Astrocyte (in vitro differentiated cells and primary cell): ENCODE measurements around the gene BMS1. TPM values are rescaled to one million over a fixed set of nuclear protein-coding genes. Genes with fewer than 3 reads are reported as not detected.
A peak's percentile ranks its signal among the peaks of the same experiment; 100 is the strongest.

Experiments
- DNase-seq: peaks from one replicate; pipeline ENCODE4 v3.0.0-alpha.2; 2010; ENCODE audit warnings: low read depth
- FAIRE-seq: peaks from 2 replicates; lab custom pipeline; 2011; peaks lifted over from hg19 to GRCh38; lab: Jason Lieb, UNC
- H2AFZ ChIP-seq: 2 replicates; pipeline ENCODE4 v1.6.0; 2012; ENCODE audit warnings: low read depth, low read length, inconsistent platforms
- H3K27ac ChIP-seq: 2 replicates; pipeline ENCODE4 v1.5.1; 2011; ENCODE audit warnings: low read depth, low read length, inconsistent platforms
- H3K27me3 ChIP-seq: 2 replicates; pipeline ENCODE4 v1.6.0; 2011; ENCODE audit warnings: low read length, inconsistent platforms; ENCODE audit not compliant: insufficient read depth
- H3K36me3 ChIP-seq: 2 replicates; pipeline ENCODE4 v1.5.1; 2011; ENCODE audit warnings: low read length, inconsistent platforms; ENCODE audit not compliant: insufficient read depth
- H3K4me1 ChIP-seq: 2 replicates; pipeline ENCODE4 v1.5.1; 2011; ENCODE audit warnings: low read length, inconsistent platforms; ENCODE audit not compliant: insufficient read depth
- H3K4me2 ChIP-seq: 2 replicates; pipeline ENCODE4 v1.6.0; 2012; ENCODE audit warnings: low read length, inconsistent platforms
- H3K4me3 ChIP-seq: 2 replicates; pipeline ENCODE4 v1.5.1; 2011; ENCODE audit warnings: low read depth, mild to moderate bottlenecking, low read length, inconsistent platforms; ENCODE audit not compliant: insufficient read depth
- H3K79me2 ChIP-seq: 2 replicates; pipeline ENCODE4 v1.6.0; 2012; ENCODE audit warnings: mild to moderate bottlenecking, low read length, inconsistent platforms; ENCODE audit not compliant: insufficient read depth
- H3K9ac ChIP-seq: 2 replicates; pipeline ENCODE4 v1.6.0; 2012; ENCODE audit warnings: mild to moderate bottlenecking, low read length, inconsistent platforms
- H3K9me3 ChIP-seq: 2 replicates; pipeline ENCODE4 v1.5.1; 2012; ENCODE audit warnings: low read depth, mild to moderate bottlenecking, low read length, inconsistent platforms; ENCODE audit not compliant: insufficient read depth
- H4K20me1 ChIP-seq: 2 replicates; pipeline ENCODE4 v1.6.0; 2012; ENCODE audit warnings: low read length, inconsistent platforms; ENCODE audit not compliant: insufficient read depth
- H3K27ac Mint-ChIP-seq: one replicate; pipeline ENCODE4 v1.8.0; 2021; ENCODE audit warnings: mild to moderate bottlenecking, mixed read lengths; ENCODE audit not compliant: unreplicated experiment
- H3K27me3 Mint-ChIP-seq: one replicate; pipeline ENCODE4 v1.8.0; 2021; ENCODE audit warnings: low read depth, mixed read lengths; ENCODE audit not compliant: unreplicated experiment
- H3K36me3 Mint-ChIP-seq: one replicate; pipeline ENCODE4 v1.8.0; 2021; ENCODE audit warnings: low read depth, mixed read lengths; ENCODE audit not compliant: unreplicated experiment
- H3K4me1 Mint-ChIP-seq: one replicate; pipeline ENCODE4 v1.8.0; 2021; ENCODE audit warnings: low read depth, mixed read lengths; ENCODE audit not compliant: unreplicated experiment
- H3K4me3 Mint-ChIP-seq: one replicate; pipeline ENCODE4 v1.8.0; 2021; ENCODE audit warnings: mild to moderate bottlenecking, moderate library complexity, mixed read lengths; ENCODE audit not compliant: unreplicated experiment
- H3K9me3 Mint-ChIP-seq: one replicate; pipeline ENCODE4 v1.8.0; 2021; ENCODE audit warnings: mild to moderate bottlenecking, mixed read lengths; ENCODE audit not compliant: unreplicated experiment
- EZH2 ChIP-seq: IDR thresholded peaks from 2 replicates; pipeline ENCODE4 v1.6.1; 2012; ENCODE audit warnings: mild to moderate bottlenecking, low read length, inconsistent platforms; ENCODE audit not compliant: insufficient read depth
- total RNA-seq: library from RNA; stranded (reverse); gene quantifications from 2 replicates; pipeline ENCODE4 v1.2.1, GENCODE V29; 2021
- TF ChIP-seq, protein P1 (sequence below): IDR thresholded peaks from 2 replicates; pipeline ENCODE4 v1.5.1; 2011; ENCODE audit warnings: low read depth, mild to moderate bottlenecking, inconsistent platforms, low read length, moderate library complexity; ENCODE audit not compliant: insufficient read depth

Gene BMS1
- total RNA-seq, 1 donor from 2014 or later = 26.3 TPM

DNA sequence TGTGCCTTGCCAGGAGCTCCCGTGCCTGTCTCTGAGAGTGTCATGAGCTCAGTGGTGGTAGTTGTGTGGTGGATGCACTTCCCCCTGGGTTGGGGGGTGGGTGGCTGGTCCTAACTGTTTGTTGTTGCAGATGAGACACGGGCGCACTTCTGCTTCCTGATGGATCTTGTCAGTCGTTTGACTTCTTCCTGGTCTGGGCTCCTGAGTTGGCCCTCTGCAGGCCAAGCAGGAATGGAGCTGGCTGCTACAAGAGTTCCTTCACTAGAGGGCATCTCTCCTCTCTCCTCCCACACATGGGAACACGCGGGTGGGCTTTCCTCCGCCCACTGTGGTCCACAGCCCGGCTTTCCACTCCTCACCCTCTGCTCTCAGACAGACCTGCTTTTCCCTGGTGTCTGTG, 82.0 kb downstream of the BMS1 start:
- Histone ChIP-seq H3K79me2 (no peaks in the 10 kb centered on the region), H3K4me3 (no peak overlapping the region), H3K9ac (no peak overlapping the region), H3K9me3 (no peaks in the 10 kb centered on the region), H3K27me3 (peaks cover 17% of the 10 kb centered on the region), H3K36me3 (no peaks in the 10 kb centered on the region), H3K4me2 (no peak overlapping the region), H3K4me1 (no peaks in the 10 kb centered on the region), H4K20me1 (no peaks in the 10 kb centered on the region), H3K27ac (no peak overlapping the region), H2AFZ (no peak overlapping the region)
- no peaks in the 10 kb centered on the region for H3K9me3 Mint-ChIP-seq
- DNase-seq (no peak), FAIRE-seq (no peak)
- H3K27me3 Mint-ChIP-seq = peaks cover 45% of the 10 kb centered on the region
- no peak overlapping the region for H3K4me3 Mint-ChIP-seq
- H3K27ac Mint-ChIP-seq = no peak overlapping the region
- H3K36me3 Mint-ChIP-seq = no peaks in the 10 kb centered on the region
- TF ChIP-seq EZH2 = no peak
- TF ChIP-seq, protein P1, sequence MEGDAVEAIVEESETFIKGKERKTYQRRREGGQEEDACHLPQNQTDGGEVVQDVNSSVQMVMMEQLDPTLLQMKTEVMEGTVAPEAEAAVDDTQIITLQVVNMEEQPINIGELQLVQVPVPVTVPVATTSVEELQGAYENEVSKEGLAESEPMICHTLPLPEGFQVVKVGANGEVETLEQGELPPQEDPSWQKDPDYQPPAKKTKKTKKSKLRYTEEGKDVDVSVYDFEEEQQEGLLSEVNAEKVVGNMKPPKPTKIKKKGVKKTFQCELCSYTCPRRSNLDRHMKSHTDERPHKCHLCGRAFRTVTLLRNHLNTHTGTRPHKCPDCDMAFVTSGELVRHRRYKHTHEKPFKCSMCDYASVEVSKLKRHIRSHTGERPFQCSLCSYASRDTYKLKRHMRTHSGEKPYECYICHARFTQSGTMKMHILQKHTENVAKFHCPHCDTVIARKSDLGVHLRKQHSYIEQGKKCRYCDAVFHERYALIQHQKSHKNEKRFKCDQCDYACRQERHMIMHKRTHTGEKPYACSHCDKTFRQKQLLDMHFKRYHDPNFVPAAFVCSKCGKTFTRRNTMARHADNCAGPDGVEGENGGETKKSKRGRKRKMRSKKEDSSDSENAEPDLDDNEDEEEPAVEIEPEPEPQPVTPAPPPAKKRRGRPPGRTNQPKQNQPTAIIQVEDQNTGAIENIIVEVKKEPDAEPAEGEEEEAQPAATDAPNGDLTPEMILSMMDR = peak; percentile 11
- H3K4me1 Mint-ChIP-seq = no peaks in the 10 kb centered on the region

- H3K36me3 Mint-ChIP-seq = no peaks in the 10 kb centered on the region
- no peak overlapping the region for H3K27ac ChIP-seq
- no peaks in the 10 kb centered on the region for H3K9me3 ChIP-seq
- no peak overlapping the region for H3K27ac Mint-ChIP-seq
- H4K20me1 ChIP-seq = no peaks in the 10 kb centered on the region
- FAIRE-seq (no peak), DNase-seq (no peak)
- no peaks in the 10 kb centered on the region for H3K36me3 ChIP-seq
- H2AFZ ChIP-seq = no peak overlapping the region
- no peaks in the 10 kb centered on the region for H3K79me2 ChIP-seq
- no peak overlapping the region for H3K9ac ChIP-seq
- no peak overlapping the region for H3K4me2 ChIP-seq
- no peaks in the 10 kb centered on the region for H3K4me1 ChIP-seq
- peaks cover 15% of the 10 kb centered on the region for H3K27me3 ChIP-seq
- H3K4me1 Mint-ChIP-seq = no peaks in the 10 kb centered on the region
- H3K27me3 Mint-ChIP-seq = peaks cover 45% of the 10 kb centered on the region
- H3K4me3 ChIP-seq = no peak overlapping the region
- H3K9me3 Mint-ChIP-seq = no peaks in the 10 kb centered on the region
- no peak for TF ChIP-seq EZH2
- TF ChIP-seq, protein P1 = no peak
- H3K4me3 Mint-ChIP-seq = no peak overlapping the region
These were observed 83.1 kb downstream of the BMS1 start for GRCh38 chr10:42865716-42866114.

DNA sequence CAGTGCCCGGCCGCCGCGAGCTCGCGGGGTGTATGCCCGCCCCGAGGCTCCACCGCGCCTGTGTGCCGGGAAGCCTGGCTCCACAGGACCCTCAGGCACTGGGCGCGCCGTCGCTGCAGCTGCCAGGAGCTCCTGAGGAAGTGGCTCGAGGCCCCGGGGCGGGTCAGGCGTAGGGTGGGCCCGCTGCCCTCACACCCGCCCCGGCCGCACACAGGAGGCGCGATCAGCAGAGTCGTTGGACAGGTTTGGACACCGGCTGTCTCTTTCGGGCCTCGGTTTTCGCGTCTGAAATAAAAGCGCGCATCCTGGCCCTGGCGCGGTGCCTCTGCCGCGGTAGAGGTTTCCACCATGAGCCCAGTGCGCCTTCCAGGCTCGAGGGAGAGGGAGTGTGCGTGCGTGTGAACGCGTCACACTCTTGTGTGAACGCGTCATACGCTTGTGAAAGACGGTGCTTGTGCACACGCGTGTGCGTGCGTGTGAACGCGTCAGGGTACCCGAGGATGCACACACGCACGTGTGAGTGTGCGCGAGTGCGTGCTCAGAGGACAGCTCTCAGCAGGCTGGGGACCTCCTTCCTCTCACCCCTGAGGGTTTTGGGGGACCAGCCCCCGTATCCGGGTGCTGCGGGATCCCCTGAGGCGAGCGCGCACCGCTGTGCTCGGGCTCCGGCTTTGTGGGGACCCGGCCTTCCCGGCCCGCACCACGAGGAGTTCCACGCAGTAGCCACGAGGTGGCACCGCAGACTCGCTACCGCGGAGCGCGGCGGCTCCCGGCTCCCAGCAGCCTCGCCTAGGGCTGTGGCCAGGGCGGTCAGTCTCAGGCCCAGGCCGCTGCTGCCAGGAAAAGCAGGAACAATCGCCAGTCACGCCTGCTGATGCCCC, 83.8 kb downstream of the BMS1 start:
- H3K27me3 Mint-ChIP-seq = peaks cover 43% of the 10 kb centered on the region
- Histone ChIP-seq H3K9ac (no peak overlapping the region), H3K4me1 (no peaks in the 10 kb centered on the region), H3K79me2 (no peaks in the 10 kb centered on the region), H3K4me2 (peak overlapping the region; percentile 82), H3K27me3 (peaks cover 15% of the 10 kb centered on the region), H3K9me3 (no peaks in the 10 kb centered on the region), H4K20me1 (no peaks in the 10 kb centered on the region), H3K4me3 (no peak overlapping the region), H3K36me3 (no peaks in the 10 kb centered on the region), H2AFZ (peak overlapping the region; percentile 77), H3K27ac (no peak overlapping the region)
- no peak for FAIRE-seq
- no peaks in the 10 kb centered on the region for H3K36me3 Mint-ChIP-seq
- peak; percentile 47 for DNase-seq
- H3K27ac Mint-ChIP-seq = no peak overlapping the region
- TF ChIP-seq, protein P1 = no peak
- TF ChIP-seq EZH2 = no peak
- H3K9me3 Mint-ChIP-seq = no peaks in the 10 kb centered on the region
- no peak overlapping the region for H3K4me3 Mint-ChIP-seq
- no peaks in the 10 kb centered on the region for H3K4me1 Mint-ChIP-seq
